Hepatic stellate cell (primary cell): ENCODE data around the gene LINS1.
A peak's percentile ranks its signal among the peaks of the same experiment; 100 is the strongest.

Source experiments
- DNase-seq: peaks from one replicate; pipeline ENCODE4 v3.0.0; 2011; ENCODE audit warnings: low spot score

Gene LINS1, protein sequence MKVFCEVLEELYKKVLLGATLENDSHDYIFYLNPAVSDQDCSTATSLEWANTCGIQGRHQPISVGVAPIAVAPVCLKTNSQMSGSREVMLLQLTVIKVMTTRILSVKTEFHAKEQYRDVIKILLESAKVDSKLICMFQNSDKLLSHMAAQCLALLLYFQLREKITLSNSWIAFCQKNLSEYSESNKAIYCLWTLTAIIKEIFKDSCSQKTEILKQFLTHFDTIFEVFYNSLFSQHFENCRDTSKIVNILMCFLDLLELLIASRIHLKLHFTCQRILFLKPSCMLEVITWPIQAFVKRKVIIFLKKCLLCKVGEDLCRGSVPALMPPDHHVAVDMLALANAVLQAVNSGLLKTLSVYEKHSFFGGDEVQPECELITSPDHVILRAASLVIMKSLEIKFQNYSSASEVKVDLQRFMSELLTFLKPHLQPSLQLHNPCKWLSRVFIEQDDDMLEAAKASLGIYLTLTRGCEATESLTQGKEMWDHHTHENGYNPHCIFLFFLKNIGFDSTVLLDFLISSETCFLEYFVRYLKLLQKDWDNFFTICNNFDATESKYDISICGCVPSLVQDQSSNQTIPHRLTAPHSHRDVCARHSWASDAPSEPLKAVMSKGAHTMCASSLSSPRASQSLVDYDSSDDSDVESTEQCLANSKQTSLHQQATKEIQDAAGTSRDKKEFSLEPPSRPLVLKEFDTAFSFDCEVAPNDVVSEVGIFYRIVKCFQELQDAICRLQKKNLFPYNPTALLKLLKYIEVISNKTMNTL

DNA sequence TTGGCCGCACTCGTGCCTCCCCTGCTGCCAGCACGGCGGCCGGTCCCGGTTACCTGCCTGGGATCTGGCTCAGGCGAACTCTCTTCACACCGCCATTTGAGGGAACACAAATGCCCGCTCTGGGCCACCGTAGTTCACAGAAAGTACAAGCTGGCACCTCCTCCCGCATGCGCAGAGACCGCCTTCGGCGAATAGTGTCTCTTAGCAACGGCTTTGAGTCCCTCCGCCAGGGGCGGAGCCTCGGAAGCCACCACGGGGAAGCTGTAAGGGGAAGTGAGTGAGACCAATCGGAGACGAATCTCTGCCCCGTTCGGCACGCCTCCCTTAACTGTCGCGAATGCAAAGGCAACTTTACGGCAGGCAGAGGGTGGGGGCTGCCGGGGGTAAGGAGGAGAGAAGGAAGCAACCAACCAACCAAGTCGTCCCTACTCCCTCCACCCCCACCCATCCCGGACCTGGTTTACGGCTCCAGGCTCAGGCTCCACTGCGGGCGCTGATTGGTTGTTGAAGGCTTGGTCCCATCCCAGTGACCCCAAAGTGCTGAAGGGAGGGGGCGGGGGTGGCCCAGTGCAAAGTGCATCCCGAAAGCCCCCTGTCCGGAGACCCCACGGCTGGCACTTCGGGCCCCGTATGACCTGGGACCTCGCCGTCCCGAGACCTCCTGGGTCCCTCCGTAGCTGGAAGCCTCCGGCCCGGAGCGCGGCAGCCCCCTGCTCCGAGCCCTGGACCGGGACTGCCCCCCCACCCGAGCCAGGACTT is at the start of gene LINS1, which contains the start of gene ASB7:
LINS1 (minus strand) TSS at position 121 of the 759 bp plus-strand sequence. CDS start 21,342 bp downstream, outside the sequence.
ASB7 (plus strand) TSS at position 526 of the 759 bp plus-strand sequence. CDS start 9,628 bp downstream, outside the sequence.
- peak; percentile 95 for DNase-seq

GRCh38 chr15:100651253-100651652 is 49.3 kb upstream of the LINS1 start:
- no peak for DNase-seq

- no peak for DNase-seq
Observed at GRCh38 chr15:100650685-100651084, 48.7 kb upstream of the LINS1 start.

- DNase-seq, result no peak
Observed at GRCh38 chr15:100648951-100649350, 47.0 kb upstream of the LINS1 start.

DNA sequence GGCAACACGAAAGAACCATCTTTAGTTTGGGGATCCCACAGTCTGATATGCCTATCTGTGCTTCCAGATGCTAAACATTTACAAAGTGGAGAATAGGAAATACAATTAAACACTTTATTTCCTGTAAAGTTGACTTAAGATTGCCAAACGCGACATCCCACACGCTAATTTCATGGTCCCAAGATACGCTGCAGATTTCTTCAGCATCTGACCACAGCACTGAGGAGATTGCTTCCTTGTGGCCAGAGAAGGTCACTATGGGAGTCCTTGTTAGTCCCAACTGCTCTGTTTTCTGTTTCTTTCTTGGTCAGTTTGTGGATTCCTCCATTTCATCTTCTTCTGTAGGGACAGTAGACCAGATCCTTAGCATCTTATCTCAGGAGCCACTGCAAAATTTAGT is 43.7 kb upstream of the LINS1 start:
- no peak for DNase-seq

- no peak for DNase-seq
Observed at GRCh38 chr15:100642950-100643338, 41.0 kb upstream of the LINS1 start.

- DNase-seq, result no peak
Observed at GRCh38 chr15:100642213-100642949, 40.4 kb upstream of the LINS1 start.

DNA sequence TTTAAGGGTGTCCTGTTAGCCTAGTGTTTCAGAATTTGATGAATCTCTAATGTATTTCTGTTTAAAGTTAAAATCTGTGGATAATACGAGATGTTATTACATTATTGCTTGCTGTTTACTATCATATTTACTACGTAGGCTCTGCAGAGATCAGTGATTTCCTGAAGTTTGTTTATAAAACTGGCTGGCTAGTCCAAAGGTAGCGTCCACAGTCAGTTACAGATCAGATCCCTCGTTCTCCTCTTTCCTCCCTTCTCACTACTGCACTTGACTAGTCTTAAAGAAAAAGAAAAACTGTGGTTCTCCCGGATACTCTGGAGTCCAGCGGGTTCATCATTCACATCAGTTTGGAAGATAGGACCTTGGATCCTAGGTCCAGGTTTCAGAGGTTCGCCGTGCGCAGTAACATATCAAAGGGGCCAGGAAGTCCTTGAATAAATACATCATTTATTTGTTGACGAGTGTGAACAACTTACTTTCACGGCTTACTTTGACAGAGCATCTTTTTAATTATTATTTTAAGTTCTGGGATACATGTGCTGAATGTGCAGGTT is 36.3 kb upstream of the LINS1 start:
- no peak for DNase-seq

- DNase-seq, result no peak
Observed at GRCh38 chr15:100635406-100636071, 33.6 kb upstream of the LINS1 start.

DNA sequence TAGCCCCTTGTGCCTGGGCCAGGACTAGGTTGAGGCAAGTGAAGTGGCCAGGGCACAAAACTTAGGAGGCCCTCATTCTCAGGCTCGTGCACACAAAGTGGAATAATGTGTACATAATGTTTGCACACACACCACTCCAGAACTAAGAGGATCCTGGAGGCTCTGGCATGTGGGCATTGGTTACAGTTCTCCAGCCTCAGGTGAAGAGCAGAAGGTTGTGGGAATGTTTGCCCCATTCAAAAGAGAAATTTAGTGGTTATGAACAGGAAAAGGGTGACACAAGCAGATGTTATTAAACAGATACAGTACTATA is 31.7 kb upstream of the LINS1 start:
- no peak for DNase-seq

GRCh38 chr15:100631831-100632230 is 29.8 kb upstream of the LINS1 start:
- DNase-seq, result no peak

GRCh38 chr15:100628746-100629145 is 26.8 kb upstream of the LINS1 start:
- DNase-seq, result no peak

DNA sequence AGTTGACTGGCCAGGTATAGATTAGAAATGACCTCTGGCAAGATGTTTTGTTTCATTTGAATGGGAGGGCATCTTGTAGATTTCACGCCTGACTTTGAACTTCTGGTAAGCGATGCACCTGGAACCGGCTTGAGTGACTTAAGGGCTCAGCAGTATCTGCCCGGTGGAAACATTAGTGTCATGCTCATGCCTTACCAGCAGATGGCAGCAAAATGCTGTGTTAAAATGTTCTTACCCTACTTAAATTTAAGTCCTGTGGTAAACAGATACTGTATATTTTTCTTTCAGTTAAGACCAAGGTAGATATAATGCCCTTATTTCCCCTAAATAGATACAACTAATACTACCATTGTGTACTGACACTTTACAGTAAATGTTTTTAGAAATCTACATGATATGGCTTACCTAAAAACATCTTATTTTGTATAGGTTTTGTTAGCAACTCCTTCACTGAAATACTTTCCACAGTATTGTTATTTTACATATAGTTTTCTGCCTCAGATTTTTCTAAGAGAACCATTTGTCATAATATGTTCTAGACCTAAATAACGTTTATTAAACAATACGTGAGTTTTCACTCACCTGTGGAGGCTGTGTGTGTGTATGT is 25.9 kb upstream of the LINS1 start:
- DNase-seq, result peak; percentile 29

DNA sequence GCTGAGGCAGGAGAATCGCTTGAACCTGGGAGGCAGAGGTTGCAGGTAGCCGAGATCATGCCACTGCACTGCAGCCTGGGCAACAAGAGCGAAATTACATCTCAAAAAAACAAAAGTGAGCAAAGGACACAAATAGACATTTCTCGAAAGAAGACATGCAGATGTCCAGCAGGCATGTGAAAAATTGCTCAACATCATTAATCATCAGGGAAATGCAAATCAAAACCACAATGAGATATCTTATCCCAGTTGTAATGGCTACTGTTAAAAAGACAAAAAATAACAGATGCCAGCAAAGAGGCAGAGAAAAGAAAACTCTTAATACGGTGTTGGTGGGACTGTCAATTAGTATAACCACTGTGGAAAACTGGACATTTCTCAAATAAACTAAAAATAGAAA is 21.3 kb upstream of the LINS1 start:
- no peak for DNase-seq

GRCh38 chr15:100616700-100617099 is 14.7 kb upstream of the LINS1 start:
- no peak for DNase-seq

DNA sequence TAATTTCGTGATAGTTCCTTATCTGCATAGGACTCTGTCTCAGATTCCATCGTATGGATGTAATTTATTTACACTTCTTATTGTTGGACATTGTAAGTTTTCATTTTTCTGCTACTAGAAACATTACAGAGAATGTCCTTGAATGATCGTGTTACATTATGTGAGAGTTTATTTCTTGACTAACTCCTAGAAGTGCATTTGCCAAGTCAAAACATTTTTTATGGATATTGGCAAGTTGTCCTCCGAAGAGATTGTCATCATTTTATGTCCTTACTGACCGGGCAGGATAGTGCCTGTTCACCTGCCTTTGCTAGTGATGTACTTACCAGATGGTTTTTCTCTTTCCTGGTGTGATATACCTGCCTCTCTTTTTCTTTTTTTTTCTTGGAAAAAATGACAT is 13.8 kb upstream of the LINS1 start:
- no peak for DNase-seq

GRCh38 chr15:100614918-100615317 is 12.9 kb upstream of the LINS1 start:
- DNase-seq, result no peak

DNA sequence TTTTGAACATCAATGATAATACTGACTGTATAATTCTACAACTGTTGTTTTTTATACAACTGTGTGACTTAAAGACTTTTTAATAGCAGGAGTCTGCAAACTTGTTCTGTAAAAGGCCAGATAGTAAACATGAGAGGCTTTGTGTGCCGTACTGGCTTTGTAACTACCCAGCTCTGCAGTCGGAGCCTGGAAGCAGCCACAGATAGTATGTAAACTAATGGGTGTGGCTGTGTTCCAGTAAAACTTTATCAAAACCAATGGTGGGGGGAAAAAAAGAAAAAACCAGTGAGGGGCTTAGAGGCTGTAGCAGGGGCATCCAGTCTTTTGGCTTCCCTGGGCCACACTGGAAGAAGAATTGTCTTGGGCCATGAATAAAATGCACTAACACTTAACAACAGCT is 12.4 kb upstream of the LINS1 start:
- no peak for DNase-seq

- DNase-seq, result no peak
Observed at GRCh38 chr15:100613208-100613607, 11.2 kb upstream of the LINS1 start.

GRCh38 chr15:100612539-100612938 is 10.6 kb upstream of the LINS1 start:
- DNase-seq, result no peak
